Neural crest cell (in vitro differentiated cells): ENCODE results near the gene SEMA7A. TPM values are rescaled to one million over a fixed set of nuclear protein-coding genes. Genes with fewer than 3 reads are reported as not detected.
"Not testable (repeated sequence)": the region's sequence is repeated elsewhere in the genome, so short reads cannot be mapped to it uniquely, and the experiment has no call there.

Experiments
- DNase-seq: peaks from one replicate; pipeline ENCODE4 v3.0.0; 2021; ENCODE audit warnings: low read depth, mixed read lengths, low spot score
- H3K27ac Mint-ChIP-seq: one replicate; pipeline ENCODE4 v1.8.0; 2021; ENCODE audit warnings: mild to moderate bottlenecking, mixed read lengths; ENCODE audit not compliant: unreplicated experiment
- H3K27me3 Mint-ChIP-seq: 2 replicates; pipeline ENCODE4 v1.8.0; 2021; ENCODE audit warnings: low read depth, mild to moderate bottlenecking, mixed read lengths
- H3K36me3 Mint-ChIP-seq: 2 replicates; pipeline ENCODE4 v1.8.0; 2021; ENCODE audit warnings: low read depth, mild to moderate bottlenecking, mixed read lengths
- H3K4me1 Mint-ChIP-seq: 2 replicates; pipeline ENCODE4 v1.8.0; 2021; ENCODE audit warnings: mixed read lengths
- H3K4me3 Mint-ChIP-seq: one replicate; pipeline ENCODE4 v1.8.0; 2021; ENCODE audit warnings: mild to moderate bottlenecking, mixed read lengths
- H3K9me3 Mint-ChIP-seq: 2 replicates; pipeline ENCODE4 v1.8.0; 2021; ENCODE audit warnings: mixed read lengths
- CTCF ChIP-seq: fragments of 200-600 bp; sonication (generic); conservative IDR thresholded peaks from 2 replicates; pipeline ENCODE4 v1.5.0; 2021; ENCODE audit warnings: antibody characterized with exemption, mild to moderate bottlenecking
- total RNA-seq: library from RNA; stranded (reverse); gene quantifications from 2 replicates; pipeline ENCODE4 v1.2.1, GENCODE V29; 2021

Gene SEMA7A
- total RNA-seq, 1 donor from 2014 or later, result 14.4 TPM

GRCh38 chr15:74368121-74368520 lies 65.6 kb downstream of the SEMA7A start:
- no peak for TF ChIP-seq CTCF
- Mint-ChIP-seq H3K27me3 (peaks cover 58% of the 10 kb centered on the region), H3K4me3 (no peak overlapping the region), H3K36me3 (no peaks in the 10 kb centered on the region), H3K27ac (no peak overlapping the region), H3K4me1 (peaks cover 6% of the 10 kb centered on the region), H3K9me3 (no peaks in the 10 kb centered on the region)
- no peak for DNase-seq

GRCh38 chr15:74367296-74367854 lies 66.4 kb downstream of the SEMA7A start, which contains the start of gene CYP11A1:
Gene CYP11A1 (minus strand): TSS chr15:74367646. CDS start chr15:74367585, 61 bp downstream.
- H3K27me3 Mint-ChIP-seq, result peaks cover 57% of the 10 kb centered on the region
- no peak for TF ChIP-seq CTCF
- no peaks in the 10 kb centered on the region for H3K36me3 Mint-ChIP-seq
- DNase-seq, result no peak
- H3K9me3 Mint-ChIP-seq, result no peaks in the 10 kb centered on the region
- H3K27ac Mint-ChIP-seq, result no peak within 1 kb of the TSS
- H3K4me3 Mint-ChIP-seq, result peak within 1 kb of the TSS; percentile 47
- peaks cover 5% of the 10 kb centered on the region for H3K4me1 Mint-ChIP-seq

GRCh38 chr15:74365598-74366445 lies 67.9 kb downstream of the SEMA7A start:
- peak; percentile 43 for DNase-seq
- Mint-ChIP-seq H3K36me3 (no peaks in the 10 kb centered on the region), H3K9me3 (no peaks in the 10 kb centered on the region), H3K4me3 (peak overlapping the region; percentile 82), H3K27ac (no peak overlapping the region), H3K4me1 (peaks cover 5% of the 10 kb centered on the region), H3K27me3 (peaks cover 52% of the 10 kb centered on the region)
- TF ChIP-seq CTCF, result peak; percentile 16

- Mint-ChIP-seq H3K27me3 (peaks cover 49% of the 10 kb centered on the region), H3K27ac (no peak overlapping the region), H3K36me3 (no peaks in the 10 kb centered on the region), H3K9me3 (no peaks in the 10 kb centered on the region), H3K4me3 (peak overlapping the region; percentile 82), H3K4me1 (peaks cover 5% of the 10 kb centered on the region)
- no peak for TF ChIP-seq CTCF
- DNase-seq, result no peak
Measured at GRCh38 chr15:74364936-74365597, 68.7 kb downstream of the SEMA7A start.

- H3K9me3 Mint-ChIP-seq, result no peaks in the 10 kb centered on the region
- no peak for TF ChIP-seq CTCF
Measured at GRCh38 chr15:74362482-74362881, 71.3 kb downstream of the SEMA7A start.

GRCh38 chr15:74360855-74361254 lies 72.9 kb downstream of the SEMA7A start:
- peaks cover 29% of the 10 kb centered on the region for H3K27me3 Mint-ChIP-seq
- H3K27ac Mint-ChIP-seq, H3K36me3 Mint-ChIP-seq, H3K4me1 Mint-ChIP-seq, DNase-seq, H3K4me3 Mint-ChIP-seq, H3K9me3 Mint-ChIP-seq: not testable (repeated sequence)

More at GRCh38 chr15:74362482-74362881, 71.3 kb downstream of the SEMA7A start:
- DNase-seq, result no peak
- H3K27ac Mint-ChIP-seq, result no peak overlapping the region
- no peak overlapping the region for H3K4me3 Mint-ChIP-seq
- no peaks in the 10 kb centered on the region for H3K36me3 Mint-ChIP-seq
- peaks cover 5% of the 10 kb centered on the region for H3K4me1 Mint-ChIP-seq
- peaks cover 38% of the 10 kb centered on the region for H3K27me3 Mint-ChIP-seq

- not testable (repeated sequence) for H3K4me3 Mint-ChIP-seq, H3K4me1 Mint-ChIP-seq, H3K36me3 Mint-ChIP-seq, H3K9me3 Mint-ChIP-seq, DNase-seq, H3K27ac Mint-ChIP-seq
- peaks cover 27% of the 10 kb centered on the region for H3K27me3 Mint-ChIP-seq
Measured at GRCh38 chr15:74359376-74359775, 74.4 kb downstream of the SEMA7A start.
